Adrenal gland (tissue), 12 donors: Measurements from ENCODE around the gene APBA2. TPM values are rescaled to one million over a fixed set of nuclear protein-coding genes. Genes with fewer than 3 reads are reported as not detected.

Source experiments
- DNase-seq, 7 donors: peaks; one replicate each; pipeline ENCODE4 v3.0.0-alpha.2; 2019 to 2020
- H3K27ac ChIP-seq, 5 donors: fragments of 200-600 bp; sonication (generic) in 4 of 5; 1 replicate in 3 of 5; 2 replicates in 2 of 5; pipeline versions ENCODE4 v1.5.1 to v1.8.0; 2016 to 2020; ENCODE audit warnings: mild to moderate bottlenecking in 1 of 5
- H3K27me3 ChIP-seq: fragments of 200-600 bp; 2 replicates; pipeline ENCODE4 v1.8.0; 2021
- H3K36me3 ChIP-seq, 2 donors: fragments of 200-600 bp; replicated peaks in 1 of 2; 1 replicate in 1 of 2; 2 replicates in 1 of 2; pipeline versions ENCODE4 v1.5.1 to v1.8.0; 2018 to 2022
- H3K4me1 ChIP-seq, 2 donors: fragments of 200-600 bp; replicated peaks in 1 of 2; 1 replicate in 1 of 2; 2 replicates in 1 of 2; pipeline versions ENCODE4 v1.5.1 to v1.8.0; 2018 to 2021
- H3K4me3 ChIP-seq, 4 donors: fragments of 200-600 bp; sonication (generic) in 3 of 4; one replicate each; pipeline ENCODE4 v1.5.1; 2016 to 2018
- H3K9me3 ChIP-seq, 3 donors: fragments of 200-600 bp; sonication (generic) in 1 of 3; replicated peaks in 1 of 3; 1 replicate in 2 of 3; 2 replicates in 1 of 3; pipeline versions ENCODE4 v1.5.1 to v1.8.0; 2016 to 2021
- CTCF ChIP-seq, 6 experiments: fragments of 450-650 bp in 4 of 6; fragments of 200-600 bp in 2 of 6; sonication (generic) in 1 of 6; IDR thresholded peaks; 1 replicate in 5 of 6; 2 replicates in 1 of 6; pipeline versions ENCODE4 v1.5.1 to v1.8.0; 2016 to 2021; ENCODE audit warnings: antibody characterized with exemption in 6 of 6, mild to moderate bottlenecking in 2 of 6, moderate library complexity in 1 of 6
- POLR2A ChIP-seq, 2 donors: fragments of 450-650 bp; IDR thresholded peaks; one replicate each; pipeline ENCODE4 v1.6.1; 2017; ENCODE audit warnings: antibody characterized with exemption in 2 of 2, mild to moderate bottlenecking in 2 of 2, moderate library complexity in 1 of 2
- WGBS, 4 donors: extraction: QIAGEN DNeasy Blood & Tissue Kit in 2 of 4; methylation state at CpG; one replicate each; pipeline versions ENCODE4 v1.1.5 to v1.1.7; 2013 to 2017; 5-methylcytosine and 5-hydroxymethylcytosine counted together
- intact Hi-C, 2 donors: fragments of 100-400 bp; cut with DNase I; formaldehyde crosslinking; loops; one replicate each; pipeline versions ENCODE4 v1.14.1 to v1.15.0; 2022 to 2023
- polyA plus RNA-seq, 3 donors: library from polyadenylated mRNA; stranded (reverse); fragments of 200-250 nt in 2 of 3; fragments of 350-450 nt in 1 of 3; fragmentation: Illumina TruSeq in 1 of 3; extraction: RNeasy Lipid Tissue Mini Kit (QIAGEN cat#74804) in 1 of 3; gene quantifications; one replicate each; pipeline ENCODE4 v1.2.3, GENCODE V29; 2013 to 2014
- total RNA-seq, 9 donors: library from RNA; depleted of rRNA in 4 of 9; stranded (reverse); fragments of >200 nt in 4 of 9; fragments of 120-200 nt in 1 of 9; fragmentation: NEBNext Ultra II Directional in 1 of 9; extraction: Animal tissue kit (Norgen Biotek cat#: 25700) in 1 of 9; gene quantifications; one replicate each; pipeline versions ENCODE4 v1.1.0 to v1.2.4, GENCODE V29; 2013 to 2023
- donor health status: healthy with polysubstance abuse.
- donor health status: Bipolar disorder and iron deficiency.
- donor health status: DM: yes; HTN: yes; CAD: no.
- donor health status: DM: no; HTN: no; CAD: no.
- donor health status: DM: no; HTN: no; CAD: no.
- donor health status: DM: yes; HTN: yes; CAD: no.

The APBA2 gene
- total and polyA plus RNA-seq, 12 donors = 2.1 to 13.2 (median 4.7) TPM

- WGBS, 4 donors = 90 to 92% (median 91%) methylated on average over 9 to 10 of the region's 10 CpGs
- no peak for DNase-seq
- intact Hi-C loops = no loop called here
Observed at GRCh38 chr15:28929200-28929599, 43.4 kb downstream of the APBA2 start.

GRCh38 chr15:28930011-28930410 is 44.2 kb downstream of the APBA2 start:
- Histone ChIP-seq H3K27ac (no peak overlapping the region), H3K4me1 (no peaks in the 10 kb centered on the region), H3K4me3 (no peak overlapping the region), H3K36me3 (no peaks in the 10 kb centered on the region), H3K27me3 (no peaks in the 10 kb centered on the region), H3K9me3 (no peaks in the 10 kb centered on the region)
- 73 to 86% (median 83%) methylated on average over 3 to 6 of the region's 6 CpGs for WGBS, 4 donors
- intact Hi-C loops = no loop called here
- DNase-seq = no peak
- TF ChIP-seq POLR2A (IDR thresholded peaks at IDR 0.05) (no peak), CTCF (IDR thresholded peaks at IDR 0.05) (no peak)

More at GRCh38 chr15:28929200-28929599, 43.4 kb downstream of the APBA2 start:
- H3K36me3 ChIP-seq = no peaks in the 10 kb centered on the region
- H3K27me3 ChIP-seq = no peaks in the 10 kb centered on the region
- no peaks in the 10 kb centered on the region for H3K4me1 ChIP-seq
- no peak overlapping the region for H3K27ac ChIP-seq
- no peak overlapping the region for H3K4me3 ChIP-seq
- H3K9me3 ChIP-seq = no peaks in the 10 kb centered on the region
- TF ChIP-seq CTCF (IDR thresholded peaks at IDR 0.05) = no peak
- TF ChIP-seq POLR2A (IDR thresholded peaks at IDR 0.05) = no peak

GRCh38 chr15:28930476-28931291 is 44.9 kb downstream of the APBA2 start:
- no peak for DNase-seq
- Histone ChIP-seq H3K4me1 (no peaks in the 10 kb centered on the region), H3K27ac (no peak overlapping the region), H3K4me3 (no peak overlapping the region), H3K9me3 (no peaks in the 10 kb centered on the region), H3K36me3 (no peaks in the 10 kb centered on the region), H3K27me3 (no peaks in the 10 kb centered on the region)
- WGBS, 4 donors = 75 to 89% (median 86%) methylated on average over 4 to 16 of the region's 16 CpGs
- TF ChIP-seq POLR2A (IDR thresholded peaks at IDR 0.05) = no peak
- no peak for TF ChIP-seq CTCF (IDR thresholded peaks at IDR 0.05)
- intact Hi-C loops = no loop called here

- no peaks in the 10 kb centered on the region for H3K9me3 ChIP-seq
- H3K27me3 ChIP-seq = no peaks in the 10 kb centered on the region
- no peak for DNase-seq
- WGBS, 4 donors = 79 to 91% (median 81%) methylated on average over 2 to 4 of the region's 4 CpGs
- TF ChIP-seq POLR2A (IDR thresholded peaks at IDR 0.05) (no peak), CTCF (IDR thresholded peaks at IDR 0.05) (no peak)
- no peak overlapping the region for H3K4me3 ChIP-seq
- intact Hi-C loops = no loop called here
- no peak overlapping the region for H3K27ac ChIP-seq
- H3K4me1 ChIP-seq = no peaks in the 10 kb centered on the region
- H3K36me3 ChIP-seq = no peaks in the 10 kb centered on the region
Observed at GRCh38 chr15:28931828-28932227, 46.1 kb downstream of the APBA2 start.
